HuH-7 (cell line): ENCODE results near the gene PREX1.

Experiments used
- DNase-seq: peaks from one replicate; pipeline ENCODE4 v3.0.0; 2011; ENCODE audit warnings: low spot score

PREX1 gene

GRCh38 chr20:48698507-48699267, 129.1 kb downstream of the PREX1 start:
- peak; percentile 47 for DNase-seq

- DNase-seq, result peak; percentile 52
Measured at GRCh38 chr20:48697845-48698491, 129.8 kb downstream of the PREX1 start.

GRCh38 chr20:48696671-48697070, 131.1 kb downstream of the PREX1 start:
- no peak for DNase-seq

- DNase-seq, result no peak
Measured at GRCh38 chr20:48695738-48696137, 132.1 kb downstream of the PREX1 start.

- DNase-seq, result no peak
Measured at GRCh38 chr20:48695255-48695654, 132.5 kb downstream of the PREX1 start.

- DNase-seq, result no peak
Measured at GRCh38 chr20:48694381-48694865, 133.4 kb downstream of the PREX1 start.

- DNase-seq, result no peak
Measured at GRCh38 chr20:48691523-48691922, 136.3 kb downstream of the PREX1 start.

GRCh38 chr20:48690888-48691287, 136.9 kb downstream of the PREX1 start:
- no peak for DNase-seq

GRCh38 chr20:48689874-48690571, 137.8 kb downstream of the PREX1 start:
- DNase-seq, result no peak

- no peak for DNase-seq
Measured at GRCh38 chr20:48689388-48689787, 138.4 kb downstream of the PREX1 start.

GRCh38 chr20:48688579-48688978, 139.2 kb downstream of the PREX1 start:
- no peak for DNase-seq

GRCh38 chr20:48687117-48687800, 140.5 kb downstream of the PREX1 start:
- DNase-seq, result no peak

GRCh38 chr20:48686238-48687116, 141.3 kb downstream of the PREX1 start:
- DNase-seq, result no peak

- DNase-seq, result no peak
Measured at GRCh38 chr20:48685300-48685699, 142.5 kb downstream of the PREX1 start.

- DNase-seq, result no peak
Measured at GRCh38 chr20:48684501-48685041, 143.2 kb downstream of the PREX1 start.

- no peak for DNase-seq
Measured at GRCh38 chr20:48683467-48684175, 144.2 kb downstream of the PREX1 start.

- peak; percentile 27 for DNase-seq
Measured at GRCh38 chr20:48682529-48683363, 145.1 kb downstream of the PREX1 start.

GRCh38 chr20:48681873-48682426, 145.8 kb downstream of the PREX1 start:
- DNase-seq, result no peak
